ENCODE data around the gene LETM1. TPM values are rescaled to one million over a fixed set of nuclear protein-coding genes. Genes with fewer than 3 reads are reported as not detected.

The LETM1 gene
- total and polyA plus RNA-seq, 2 donors (not counting 1 experiment from before 2014, with no cell fraction given), result 28.5 to 45.1 TPM

GRCh38 chr4:1793940-1794808 lies 61.8 kb downstream of the LETM1 start:
- peak overlapping the region; percentile 64 for H3K4me3 Mint-ChIP-seq
- no peak overlapping the region for H3K27ac ChIP-seq (ENCODE audit: low read length in 2 of 2)
- peaks cover 16% of the 10 kb centered on the region for H3K27me3 Mint-ChIP-seq
- no peaks in the 10 kb centered on the region for H3K36me3 ChIP-seq (replicated peaks in 1 of 2; ENCODE audit: control extremely low read depth in 1 of 2, control insufficient read depth in 1 of 2, extremely low read depth in 1 of 2, insufficient read depth in 2 of 2, low read length in 1 of 2)
- H3K4me1 ChIP-seq (ENCODE audit: control insufficient read depth in 2 of 2, insufficient read depth in 2 of 2, low read length in 2 of 2), result peaks cover 20 to 27% of the 10 kb centered on the region in 2 donors
- ChIA-PET POLR2A (no interaction called here), CTCF (interaction anchor here (1.1 to 1.6 kb wide), 2 partner anchors 25 to 101 kb away, joined by 3 to 4 read pairs; no protein-coding TSS in a partner anchor)
- peak overlapping the region; percentile 57 for H3K9ac ChIP-seq (ENCODE audit: low read length)
- H3K4me3 ChIP-seq (ENCODE audit: control extremely low read depth in 1 of 5, extremely low read depth in 1 of 5, insufficient read depth in 1 of 5, low read depth in 2 of 5, low read length in 4 of 5), result peak overlapping the region in 4 of 5 experiments; percentile 11 to 48 (median 40)
- H4K20me1 ChIP-seq (ENCODE audit: control insufficient read depth, insufficient read depth, low read length, poor library complexity, severe bottlenecking), result peaks cover 4% of the 10 kb centered on the region
- H3K4me1 Mint-ChIP-seq, result peaks cover 3% of the 10 kb centered on the region
- no peak overlapping the region for H3K27ac Mint-ChIP-seq
- DNase-seq, result peak; percentile 56
- H3K79me2 ChIP-seq (ENCODE audit: control insufficient read depth, insufficient read depth, low read length), result no peaks in the 10 kb centered on the region
- peaks cover 0 to 21% (median 0%) of the 10 kb centered on the region in 3 donors for H3K9me3 ChIP-seq (ENCODE audit: control extremely low read depth in 1 of 3, control insufficient read depth in 2 of 3, insufficient read depth in 1 of 3, low read length in 2 of 3)
- intact Hi-C loops (cut with micrococcal nuclease), result loop anchor here (2.0 to 5.0 kb wide), 2 partner anchors 27 to 112 kb away; partner anchors contain the start of gene FAM53A
- peak overlapping the region; percentile 42 for H2AFZ ChIP-seq (ENCODE audit: insufficient read depth, low read depth, low read length, poor library complexity, severe bottlenecking)
- peaks cover 0 to 52% (median 32%) of the 10 kb centered on the region in 4 experiments for H3K27me3 ChIP-seq (replicated peaks in 1 of 4; ENCODE audit: control extremely low read depth in 1 of 4, control insufficient read depth in 3 of 4, insufficient read depth in 4 of 4, low read length in 3 of 4)
- H3K9me3 Mint-ChIP-seq (ENCODE audit: insufficient read depth), result no peaks in the 10 kb centered on the region
- WGBS (ENCODE audit: insufficient coverage), result 3% methylated on average over 100 of the region's 101 CpGs
- no peak for ATAC-seq (ENCODE audit: low read depth)
- TF ChIP-seq CTCF (IDR thresholded peaks at IDR 0.05) (no peak), EZH2 (IDR thresholded peaks at IDR 0.05; ENCODE audit: borderline replicate concordance, insufficient read depth, low read depth, low read length, poor library complexity, severe bottlenecking) (peak; percentile 60)
- H3K4me2 ChIP-seq (replicated peaks; ENCODE audit: low read depth, low read length, poor library complexity, severe bottlenecking), result peak overlapping the region; percentile 92

DNA sequence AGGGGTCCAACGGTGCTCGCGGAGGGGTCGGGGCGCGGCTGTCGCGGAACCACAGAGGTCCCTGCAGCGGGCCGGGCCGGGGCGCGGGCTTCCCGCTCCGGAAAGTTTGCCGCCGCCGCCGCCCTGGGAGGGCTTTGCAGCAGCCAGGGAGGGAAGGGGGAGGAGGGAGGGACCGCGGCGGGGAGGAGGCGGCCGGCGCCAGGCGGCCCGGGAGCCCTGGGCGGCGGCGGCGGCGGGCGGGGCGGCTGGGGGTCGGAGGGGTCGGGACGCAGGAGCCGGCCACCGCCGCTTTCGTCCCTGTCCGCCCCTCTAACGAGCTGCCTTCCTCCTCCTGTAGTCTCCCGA lies 62.5 kb downstream of the LETM1 start:
- TF ChIP-seq EZH2 (IDR thresholded peaks at IDR 0.05; ENCODE audit: borderline replicate concordance, insufficient read depth, low read depth, low read length, poor library complexity, severe bottlenecking) (no peak), CTCF (IDR thresholded peaks at IDR 0.05) (no peak)
- H3K9me3 Mint-ChIP-seq (ENCODE audit: insufficient read depth), result no peaks in the 10 kb centered on the region
- Histone ChIP-seq H3K4me1 (ENCODE audit: control insufficient read depth in 2 of 2, insufficient read depth in 2 of 2, low read length in 2 of 2) (peaks cover 20 to 27% of the 10 kb centered on the region in 2 donors), H3K79me2 (ENCODE audit: control insufficient read depth, insufficient read depth, low read length) (no peaks in the 10 kb centered on the region), H2AFZ (ENCODE audit: insufficient read depth, low read depth, low read length, poor library complexity, severe bottlenecking) (peak overlapping the region; percentile 42), H3K27me3 (replicated peaks in 1 of 4; ENCODE audit: control extremely low read depth in 1 of 4, control insufficient read depth in 3 of 4, insufficient read depth in 4 of 4, low read length in 3 of 4) (peaks cover 0 to 46% (median 28%) of the 10 kb centered on the region in 4 experiments), H3K36me3 (replicated peaks in 1 of 2; ENCODE audit: control extremely low read depth in 1 of 2, control insufficient read depth in 1 of 2, extremely low read depth in 1 of 2, insufficient read depth in 2 of 2, low read length in 1 of 2) (no peaks in the 10 kb centered on the region), H3K9me3 (ENCODE audit: control extremely low read depth in 1 of 3, control insufficient read depth in 2 of 3, insufficient read depth in 1 of 3, low read length in 2 of 3) (peaks cover 0 to 21% (median 0%) of the 10 kb centered on the region in 3 donors), H3K4me2 (replicated peaks; ENCODE audit: low read depth, low read length, poor library complexity, severe bottlenecking) (peak overlapping the region; percentile 92), H3K27ac (ENCODE audit: low read length in 2 of 2) (no peak overlapping the region), H4K20me1 (ENCODE audit: control insufficient read depth, insufficient read depth, low read length, poor library complexity, severe bottlenecking) (peaks cover 4% of the 10 kb centered on the region), H3K9ac (ENCODE audit: low read length) (no peak overlapping the region), H3K4me3 (ENCODE audit: control extremely low read depth in 1 of 5, extremely low read depth in 1 of 5, insufficient read depth in 1 of 5, low read depth in 2 of 5, low read length in 4 of 5) (peak overlapping the region in 3 of 5 experiments; percentile 24 to 43 (median 30))
- CTCF ChIA-PET, result interaction anchor here (1.6 kb wide), 1 partner anchor 100 kb away, joined by 4 read pairs; no protein-coding TSS in a partner anchor
- H3K4me3 Mint-ChIP-seq, result no peak overlapping the region
- no peak overlapping the region for H3K27ac Mint-ChIP-seq
- intact Hi-C loops (cut with micrococcal nuclease), result loop anchor here (2.0 to 5.0 kb wide), 2 partner anchors 27 to 111 kb away; partner anchors contain the start of gene FAM53A
- POLR2A ChIA-PET, result no interaction called here
- DNase-seq (peak; percentile 62), ATAC-seq (ENCODE audit: low read depth) (peak; percentile 13)
- under 1% methylated on average over 38 of the region's 44 CpGs for WGBS (ENCODE audit: insufficient coverage)
- H3K27me3 Mint-ChIP-seq, result peaks cover 11% of the 10 kb centered on the region
- peaks cover 3% of the 10 kb centered on the region for H3K4me1 Mint-ChIP-seq
